Upper lobe of left lung (tissue), 6 donors: ENCODE data around the gene GCK. TPM values are rescaled to one million over a fixed set of nuclear protein-coding genes. Genes with fewer than 3 reads are reported as not detected.

Source experiments
- ATAC-seq, 2 donors: fragments of 200-7000 bp; cut with Tn5 transposase; one replicate each; pipeline ENCODE4 v1.9.1; 2022; ENCODE audit warnings: mild to moderate bottlenecking in 2 of 2, moderate library complexity in 2 of 2; ENCODE audit not compliant: low FRiP score in 2 of 2
- DNase-seq, 2 donors: peaks; one replicate each; pipeline ENCODE4 v3.0.0-alpha.2; 2019 to 2020
- H3K27ac ChIP-seq, 4 donors: fragments of 200-600 bp; sonication (generic); one replicate each; pipeline ENCODE4 v1.5.1; 2016 to 2019
- H3K27me3 ChIP-seq, 4 donors: fragments of 200-600 bp; sonication (generic); one replicate each; pipeline ENCODE4 v1.5.1; 2017 to 2019
- H3K36me3 ChIP-seq, 4 donors: fragments of 200-600 bp; sonication (generic); one replicate each; pipeline ENCODE4 v1.5.1; 2016 to 2019
- H3K4me1 ChIP-seq, 4 donors: fragments of 200-600 bp; sonication (generic); one replicate each; pipeline ENCODE4 v1.5.1; 2018 to 2019
- H3K4me3 ChIP-seq, 4 donors: fragments of 200-600 bp; sonication (generic); one replicate each; pipeline ENCODE4 v1.5.1; 2017 to 2019; ENCODE audit warnings: mild to moderate bottlenecking in 2 of 4, moderate library complexity in 1 of 4
- H3K9me3 ChIP-seq, 4 donors: fragments of 200-600 bp; sonication (generic); one replicate each; pipeline ENCODE4 v1.5.1; 2018 to 2019
- CTCF ChIP-seq, 6 experiments: fragments of 450-650 bp in 4 of 6; fragments of 200-600 bp in 2 of 6; sonication (generic) in 2 of 6; IDR thresholded peaks; one replicate each; pipeline ENCODE4 v1.5.1; 2016 to 2019; ENCODE audit warnings: antibody characterized with exemption in 6 of 6
- EP300 ChIP-seq, 4 donors: sonication (generic); formaldehyde crosslinking; IDR thresholded peaks; one replicate each; pipeline ENCODE4 v1.5.1; 2017; ENCODE audit warnings: antibody characterized with exemption in 4 of 4, control low read depth in 2 of 4
- POLR2A ChIP-seq, 4 donors: fragments of 450-650 bp; IDR thresholded peaks; one replicate each; pipeline ENCODE4 v1.5.1; 2016 to 2017; ENCODE audit warnings: antibody characterized with exemption in 4 of 4, mild to moderate bottlenecking in 2 of 4
- POLR2AphosphoS5 ChIP-seq, 2 donors: sonication (generic); formaldehyde crosslinking; IDR thresholded peaks; one replicate each; pipeline ENCODE4 v1.5.1; 2017; ENCODE audit warnings: antibody characterized with exemption in 2 of 2
- WGBS, 2 donors: methylation state at CpG; one replicate each; pipeline ENCODE4 v1.1.5; 2017 to 2018; 5-methylcytosine and 5-hydroxymethylcytosine counted together
- total RNA-seq, 6 donors: library from RNA; depleted of rRNA in 4 of 6; stranded (reverse); fragments of >200 nt in 4 of 6; gene quantifications; one replicate each; pipeline versions ENCODE4 v1.1.0 to v1.2.1, GENCODE V29; 2016 to 2021
- donor health status: DM: no; HTN: no; CAD: no; lungs with moderate emphysema.
- donor health status: DM: no; HTN: yes; CAD: no; lungs with severe emphysema.

The GCK gene
- total RNA-seq, 6 donors from 2014 or later: 0.17 to 0.49 (median 0.30) TPM; not detected in 2

DNA sequence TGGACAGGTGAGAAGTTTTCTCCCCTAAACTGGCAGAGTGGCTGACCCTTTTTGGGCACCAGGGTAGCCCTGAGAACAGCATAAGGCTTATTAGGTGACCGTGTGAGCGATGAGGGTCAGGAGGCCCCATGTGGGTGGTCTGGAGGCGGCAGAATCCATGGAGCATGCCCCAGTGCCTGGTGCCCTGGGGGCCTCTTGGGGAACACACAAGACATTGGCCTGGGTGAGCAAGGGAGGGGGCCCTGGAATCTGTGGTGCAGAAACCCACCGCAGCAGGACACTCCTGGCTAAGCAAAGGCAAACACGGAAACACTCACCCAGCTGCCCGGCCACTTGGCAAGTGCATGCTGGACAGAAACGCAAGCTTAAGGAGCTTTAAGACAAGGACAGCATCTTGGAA is 41.0 kb upstream of the GCK start:
- ATAC-seq (no peak), DNase-seq (peak in 1 of 2 donors; percentile 20)
- H3K4me1 ChIP-seq: no peaks in the 10 kb centered on the region
- H3K4me3 ChIP-seq: no peak overlapping the region
- H3K27ac ChIP-seq: no peak overlapping the region
- no peaks in the 10 kb centered on the region for H3K27me3 ChIP-seq
- H3K36me3 ChIP-seq: no peaks in the 10 kb centered on the region
- no peaks in the 10 kb centered on the region for H3K9me3 ChIP-seq
- 82 to 88% methylated on average over 6 to 7 of the region's 7 CpGs for WGBS, 2 donors
- no peak for TF ChIP-seq POLR2AphosphoS5 (IDR thresholded peaks at IDR 0.05)
- TF ChIP-seq POLR2A (IDR thresholded peaks at IDR 0.05): no peak
- TF ChIP-seq EP300 (IDR thresholded peaks at IDR 0.05): no peak
- no peak for TF ChIP-seq CTCF (IDR thresholded peaks at IDR 0.05)

- Histone ChIP-seq H3K27ac (no peak overlapping the region), H3K4me1 (no peaks in the 10 kb centered on the region), H3K27me3 (no peaks in the 10 kb centered on the region), H3K9me3 (no peaks in the 10 kb centered on the region), H3K4me3 (no peak overlapping the region), H3K36me3 (no peaks in the 10 kb centered on the region)
- WGBS, 2 donors: 77 to 92% methylated on average over 7 to 11 of the region's 11 CpGs
- ATAC-seq (no peak), DNase-seq (peak in 1 of 2 donors; percentile 78)
- TF ChIP-seq POLR2A (IDR thresholded peaks at IDR 0.05) (no peak), POLR2AphosphoS5 (IDR thresholded peaks at IDR 0.05) (no peak), EP300 (IDR thresholded peaks at IDR 0.05) (no peak), CTCF (IDR thresholded peaks at IDR 0.05) (no peak)
Observed at GRCh38 chr7:44229546-44230105, 40.4 kb upstream of the GCK start.

GRCh38 chr7:44228571-44229350 is 39.5 kb upstream of the GCK start:
- peak in 1 of 2 donors; percentile 80 for DNase-seq
- no peak for TF ChIP-seq CTCF (IDR thresholded peaks at IDR 0.05)
- no peak for TF ChIP-seq POLR2AphosphoS5 (IDR thresholded peaks at IDR 0.05)
- TF ChIP-seq EP300 (IDR thresholded peaks at IDR 0.05): no peak
- TF ChIP-seq POLR2A (IDR thresholded peaks at IDR 0.05): no peak
- no peaks in the 10 kb centered on the region for H3K27me3 ChIP-seq
- no peak for ATAC-seq
- no peaks in the 10 kb centered on the region for H3K36me3 ChIP-seq
- no peak overlapping the region for H3K4me3 ChIP-seq
- H3K27ac ChIP-seq: no peak overlapping the region
- H3K4me1 ChIP-seq: no peaks in the 10 kb centered on the region
- H3K9me3 ChIP-seq: no peaks in the 10 kb centered on the region
- 78 to 87% methylated on average over 8 to 24 of the region's 29 CpGs for WGBS, 2 donors

GRCh38 chr7:44227911-44228310 is 38.7 kb upstream of the GCK start:
- TF ChIP-seq POLR2A (IDR thresholded peaks at IDR 0.05) (no peak), CTCF (IDR thresholded peaks at IDR 0.05) (no peak), POLR2AphosphoS5 (IDR thresholded peaks at IDR 0.05) (no peak), EP300 (IDR thresholded peaks at IDR 0.05) (no peak)
- no peak overlapping the region for H3K4me3 ChIP-seq
- DNase-seq: peak in 1 of 2 donors; percentile 62
- H3K4me1 ChIP-seq: no peaks in the 10 kb centered on the region
- no peaks in the 10 kb centered on the region for H3K27me3 ChIP-seq
- no peaks in the 10 kb centered on the region for H3K9me3 ChIP-seq
- H3K27ac ChIP-seq: no peak overlapping the region
- ATAC-seq: no peak
- H3K36me3 ChIP-seq: no peaks in the 10 kb centered on the region
- WGBS, 2 donors: 72 to 76% methylated on average over 14 of the region's 14 CpGs
